Measurements from ENCODE around the gene ARHGAP44.

ARHGAP44 gene

DNA sequence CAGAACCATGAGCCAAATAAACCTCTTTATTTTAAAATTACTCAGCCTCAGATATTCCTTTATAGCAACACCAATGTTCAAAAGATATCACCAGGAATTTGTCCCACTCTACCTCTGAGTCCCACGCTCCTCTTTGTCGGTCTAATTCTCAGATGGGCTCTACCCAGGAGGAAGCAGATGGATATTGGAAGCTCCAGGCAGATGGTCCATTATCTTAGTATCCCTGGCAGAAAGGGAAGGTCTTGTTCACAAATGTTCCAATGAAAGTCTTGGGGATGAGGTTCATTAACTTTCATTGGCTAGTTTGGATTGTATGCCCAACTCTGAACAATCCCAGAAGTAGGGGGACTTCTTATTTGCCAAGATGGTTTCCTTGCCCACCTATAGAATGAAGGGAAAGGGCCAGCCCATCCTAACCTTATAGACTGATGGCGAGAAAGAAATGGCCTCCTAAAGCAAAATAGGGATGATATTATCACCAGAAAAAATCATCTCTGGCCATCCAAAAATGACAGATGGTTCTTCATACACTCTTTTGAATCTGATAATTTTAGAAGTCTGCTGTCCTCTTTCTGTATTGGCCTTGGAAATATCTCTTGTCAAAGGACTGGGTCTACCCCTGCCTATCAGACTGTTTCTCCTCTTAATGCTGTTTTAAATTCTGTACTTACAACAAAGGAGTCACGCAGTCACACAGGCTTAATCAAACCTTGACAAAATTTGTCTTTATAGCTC lies 249.8 kb downstream of the ARHGAP44 start:
- H3F3A ChIP-seq (ENCODE audit: low read depth) = no peaks in the 10 kb centered on the region
- H3K9me2 ChIP-seq (replicated peaks; ENCODE audit: low read depth, low read length) = no peaks in the 10 kb centered on the region
- no peaks in the 10 kb centered on the region for H3K27me3 ChIP-seq (ENCODE audit: insufficient read depth, low read length, poor library complexity, severe bottlenecking)
- H3K9me3 ChIP-seq (ENCODE audit: insufficient read depth, low read depth, low read length) = peaks cover 4% of the 10 kb centered on the region; the same call in 1 of the 2 replicates
- H3K4me2 ChIP-seq (ENCODE audit: low read depth, low read length, poor library complexity, severe bottlenecking) = no peak overlapping the region
- no peak overlapping the region for H3K9ac ChIP-seq (ENCODE audit: low read depth, low read length, poor library complexity, severe bottlenecking)
- no peaks in the 10 kb centered on the region for H4K20me1 ChIP-seq (ENCODE audit: insufficient read depth, low read length, poor library complexity, severe bottlenecking)
- H3K4me3 ChIP-seq (ENCODE audit: low read length, poor library complexity, severe bottlenecking) = no peak overlapping the region
- no peaks in the 10 kb centered on the region for H3K79me2 ChIP-seq (ENCODE audit: insufficient read depth, low read length)
- H3K4me1 ChIP-seq (ENCODE audit: insufficient read depth, low read length, poor library complexity, severe bottlenecking) = no peaks in the 10 kb centered on the region
- no peaks in the 10 kb centered on the region for H3K36me3 ChIP-seq (ENCODE audit: insufficient read depth, low read length)
- H2AFZ ChIP-seq (ENCODE audit: low read length) = no peak overlapping the region
- TF ChIP-seq, protein P1, sequence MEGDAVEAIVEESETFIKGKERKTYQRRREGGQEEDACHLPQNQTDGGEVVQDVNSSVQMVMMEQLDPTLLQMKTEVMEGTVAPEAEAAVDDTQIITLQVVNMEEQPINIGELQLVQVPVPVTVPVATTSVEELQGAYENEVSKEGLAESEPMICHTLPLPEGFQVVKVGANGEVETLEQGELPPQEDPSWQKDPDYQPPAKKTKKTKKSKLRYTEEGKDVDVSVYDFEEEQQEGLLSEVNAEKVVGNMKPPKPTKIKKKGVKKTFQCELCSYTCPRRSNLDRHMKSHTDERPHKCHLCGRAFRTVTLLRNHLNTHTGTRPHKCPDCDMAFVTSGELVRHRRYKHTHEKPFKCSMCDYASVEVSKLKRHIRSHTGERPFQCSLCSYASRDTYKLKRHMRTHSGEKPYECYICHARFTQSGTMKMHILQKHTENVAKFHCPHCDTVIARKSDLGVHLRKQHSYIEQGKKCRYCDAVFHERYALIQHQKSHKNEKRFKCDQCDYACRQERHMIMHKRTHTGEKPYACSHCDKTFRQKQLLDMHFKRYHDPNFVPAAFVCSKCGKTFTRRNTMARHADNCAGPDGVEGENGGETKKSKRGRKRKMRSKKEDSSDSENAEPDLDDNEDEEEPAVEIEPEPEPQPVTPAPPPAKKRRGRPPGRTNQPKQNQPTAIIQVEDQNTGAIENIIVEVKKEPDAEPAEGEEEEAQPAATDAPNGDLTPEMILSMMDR (conservative IDR thresholded peaks at IDR 0.05; ENCODE audit: low read length) = no peak
- TF ChIP-seq EZH2phosphoT487 (IDR thresholded peaks at IDR 0.05; ENCODE audit: borderline replicate concordance) = no peak
